GM12878 (cell line): ENCODE measurements around the gene NAV3. TPM values are rescaled to one million over a fixed set of nuclear protein-coding genes. Genes with fewer than 3 reads are reported as not detected.

ENCODE experiments used
- BCL3 ChIP-seq: IDR thresholded peaks from 2 replicates; pipeline ENCODE4 v1.6.1; 2011; ENCODE audit warnings: borderline replicate concordance, low read depth, mild to moderate bottlenecking, moderate library complexity, low read length; ENCODE audit not compliant: insufficient read depth, poor library complexity, severe bottlenecking
- CBFB ChIP-seq: IDR thresholded peaks from 2 replicates; pipeline ENCODE4 v1.6.1; 2016; ENCODE audit warnings: antibody characterized with exemption, low read depth
- CREB1 ChIP-seq: IDR thresholded peaks from 2 replicates; pipeline ENCODE4 v1.6.1; 2012; ENCODE audit warnings: low read depth, mild to moderate bottlenecking, inconsistent platforms
- CREM ChIP-seq: IDR thresholded peaks from 2 replicates; pipeline ENCODE4 v1.6.1; 2014; ENCODE audit warnings: antibody characterized with exemption, low read depth
- FOXK2 ChIP-seq: fragments of 450-650 bp; IDR thresholded peaks from 2 replicates; pipeline ENCODE4 v1.6.1; 2017; ENCODE audit warnings: mild to moderate bottlenecking, moderate library complexity
- MYB ChIP-seq: fragments of 150-350 bp; IDR thresholded peaks from 2 replicates; pipeline ENCODE4 v1.6.1; 2014; ENCODE audit warnings: mild to moderate bottlenecking, low read depth, low read length, borderline replicate concordance
- MYC ChIP-seq: IDR thresholded peaks from 2 replicates; pipeline ENCODE4 v1.6.1; 2011; ENCODE audit warnings: mild to moderate bottlenecking, low read length, moderate library complexity, inconsistent platforms; ENCODE audit not compliant: insufficient read depth, insufficient replicate concordance, insufficient read length, severe bottlenecking
- RELB ChIP-seq: fragments of 450-650 bp; IDR thresholded peaks from 2 replicates; pipeline ENCODE4 v1.6.1; 2017; ENCODE audit warnings: low read depth, mild to moderate bottlenecking, moderate library complexity
- SMAD1 ChIP-seq: fragments of 450-650 bp; IDR thresholded peaks from 2 replicates; pipeline ENCODE4 v1.6.1; 2018; ENCODE audit warnings: mild to moderate bottlenecking, low read depth; ENCODE audit not compliant: partially characterized antibody
- ZNF24 ChIP-seq: fragments of 450-650 bp; IDR thresholded peaks from 2 replicates; pipeline ENCODE4 v1.6.1; 2017; ENCODE audit warnings: antibody characterized with exemption, mild to moderate bottlenecking
- ZNF592 ChIP-seq: fragments of 450-650 bp; IDR thresholded peaks from 2 replicates; pipeline ENCODE4 v1.6.1; 2017; ENCODE audit warnings: mild to moderate bottlenecking, moderate library complexity
- ZZZ3 ChIP-seq: IDR thresholded peaks from 2 replicates; pipeline ENCODE4 v1.6.1; 2011; ENCODE audit warnings: low read depth; ENCODE audit not compliant: control insufficient read depth, insufficient read length
- polyA plus RNA-seq, 11 experiments: library from polyadenylated mRNA; depleted of rRNA in 4 of 11; unstranded in 6 of 11; stranded (reverse) in 5 of 11; fragments of >200 nt; fragmentation: Nextera tagmentation in 4 of 11; fragmentation: Illumina TruSeq in 1 of 11; extraction: Ambion mirVana in 4 of 11; extraction: Trizol in 1 of 11; gene quantifications; 1 replicate in 1 of 11; 2 replicates in 10 of 11; pipeline versions ENCODE4 v1.2.1 to v1.2.3, GENCODE V29; 2011 to 2016; ENCODE audit warnings: inconsistent platforms in 2 of 11, missing spikeins in 2 of 11, low read depth in 1 of 11
- total RNA-seq, 4 experiments: library from RNA; depleted of rRNA in 3 of 4; stranded (reverse); fragments of >200 nt in 3 of 4; fragmentation: Illumina TruSeq in 1 of 4; extraction: Trizol in 1 of 4; gene quantifications; 2 replicates each; pipeline versions ENCODE4 v1.2.1 to v1.2.3, GENCODE V29; 2013 to 2021

The NAV3 gene
- total and polyA plus RNA-seq, 10 of the 15 experiments (the other 5 are each of a cell fraction or from before 2014, with no cell fraction given) = 0.05 to 0.51 (median 0.22) TPM; not detected in 1

- TF ChIP-seq MYB (no peak), CREM (no peak), ZZZ3 (no peak), ZNF592 (no peak), MYC (no peak), CREB1 (no peak), ZNF24 (no peak), SMAD1 (no peak), RELB (no peak), CBFB (no peak), BCL3 (no peak), FOXK2 (no peak)
These were observed 357.0 kb downstream of the NAV3 start (continued) for GRCh38 chr12:78187741-78188140.
